IMR-90 (cell line): ENCODE data around the gene ENOX1. TPM values are rescaled to one million over a fixed set of nuclear protein-coding genes. Genes with fewer than 3 reads are reported as not detected.

Experiments
- ATAC-seq: fragments of 200-7000 bp; cut with Tn5 transposase; 2 replicates; pipeline ENCODE4 v1.9.1; 2020; ENCODE audit warnings: low read depth, mild to moderate bottlenecking, moderate library complexity
- BruUV-seq: library from RNA; stranded (reverse); fragments of 400-500 nt; replicated peaks from 2 replicates; lab custom pipeline; 2021; lab: Mats Ljungman, UMichigan
- CTCF ChIA-PET: fragments of 300-600 bp; formaldehyde crosslinking; extraction: SDS; loops from one replicate; lab custom pipeline; 2021; ENCODE audit warnings: antibody characterized with exemption; lab: Yijun Ruan, JAX
- POLR2A ChIA-PET: fragments of 300-600 bp; sonication (Branson Sonifier 250); formaldehyde crosslinking; loops from one replicate; lab custom pipeline; 2022; ENCODE audit warnings: antibody characterized with exemption; ENCODE audit not compliant: unreplicated experiment; lab: Charles Lee
- DNase-seq: peaks from one replicate; pipeline ENCODE4 v3.0.0; 2013
- H2AFZ ChIP-seq: replicated peaks from 2 replicates; pipeline ENCODE3; 2013; ENCODE audit warnings: low read length, mild to moderate bottlenecking; ENCODE audit not compliant: poor library complexity
- H2AK5ac ChIP-seq: 2 replicates; pipeline ENCODE4 v1.6.1; 2013; ENCODE audit warnings: low read depth, low read length, inconsistent platforms
- H2AK9ac ChIP-seq: replicated peaks from 2 replicates; pipeline ENCODE3; 2013; ENCODE audit warnings: mild to moderate bottlenecking, low read depth, low read length, moderate library complexity; ENCODE audit not compliant: poor library complexity
- H2BK120ac ChIP-seq: 2 replicates; pipeline ENCODE4 v1.6.1; 2013; ENCODE audit warnings: low read depth, low read length, inconsistent platforms
- H2BK15ac ChIP-seq: 3 replicates; pipeline ENCODE4 v1.6.1; 2013; ENCODE audit warnings: low read depth, low read length, inconsistent platforms
- H2BK20ac ChIP-seq: 2 replicates; pipeline ENCODE4 v1.6.1; 2013; ENCODE audit warnings: low read depth, mild to moderate bottlenecking, inconsistent platforms, low read length, moderate library complexity
- H2BK5ac ChIP-seq: 2 replicates; pipeline ENCODE4 v1.6.1; 2013; ENCODE audit warnings: mild to moderate bottlenecking, low read depth, low read length, inconsistent platforms; ENCODE audit not compliant: poor library complexity, severe bottlenecking
- H3K14ac ChIP-seq: replicated peaks from 2 replicates; pipeline ENCODE4 v1.6.1; 2013; ENCODE audit warnings: low read depth, low read length, inconsistent platforms
- H3K18ac ChIP-seq: 2 replicates; pipeline ENCODE4 v1.6.1; 2013; ENCODE audit warnings: low read depth, low read length, control low read depth
- H3K23ac ChIP-seq: 2 replicates; pipeline ENCODE4 v1.6.1; 2013; ENCODE audit warnings: low read depth, low read length, inconsistent platforms
- H3K27ac ChIP-seq: 2 replicates; pipeline ENCODE4 v1.5.1; 2013; ENCODE audit warnings: mild to moderate bottlenecking, control low read depth, low read length; ENCODE audit not compliant: insufficient read depth
- H3K27me3 ChIP-seq: 2 replicates; pipeline ENCODE4 v1.6.1; 2013; ENCODE audit warnings: low read length; ENCODE audit not compliant: control insufficient read depth, insufficient read depth
- H3K36me3 ChIP-seq: 2 replicates; pipeline ENCODE4 v1.6.1; 2013; ENCODE audit warnings: low read length, mixed read lengths; ENCODE audit not compliant: control insufficient read depth, insufficient read depth
- H3K4ac ChIP-seq: 2 replicates; pipeline ENCODE4 v1.6.1; 2013; ENCODE audit warnings: low read depth, low read length, inconsistent platforms
- H3K4me1 ChIP-seq: 2 replicates; pipeline ENCODE4 v1.6.1; 2013; ENCODE audit warnings: low read length, mixed read lengths; ENCODE audit not compliant: control insufficient read depth, insufficient read depth
- H3K4me2 ChIP-seq: 2 replicates; pipeline ENCODE4 v1.6.1; 2013; ENCODE audit warnings: low read depth, mild to moderate bottlenecking, control low read depth, low read length, moderate library complexity
- H3K4me3 ChIP-seq: 2 replicates; pipeline ENCODE4 v1.5.1; 2013; ENCODE audit warnings: low read depth, mild to moderate bottlenecking, control low read depth, low read length, moderate library complexity; ENCODE audit not compliant: insufficient read depth
- H3K56ac ChIP-seq: 2 replicates; pipeline ENCODE4 v1.6.1; 2013; ENCODE audit warnings: low read length, inconsistent platforms; ENCODE audit not compliant: insufficient read depth; ENCODE audit errors: extremely low read depth
- H3K79me1 ChIP-seq, 2 experiments: 2 replicates each; pipeline ENCODE4 v1.6.1; 2013; ENCODE audit warnings: low read length in 2 of 2, inconsistent platforms in 1 of 2, low read depth in 1 of 2
- H3K9ac ChIP-seq: 2 replicates; pipeline ENCODE4 v1.6.1; 2013; ENCODE audit warnings: low read depth, low read length, control low read depth
- H3K9me1 ChIP-seq: 2 replicates; pipeline ENCODE4 v1.6.1; 2013; ENCODE audit warnings: low read length, inconsistent platforms; ENCODE audit not compliant: insufficient read depth
- H3K9me3 ChIP-seq: 2 replicates; pipeline ENCODE4 v1.6.1; 2013; ENCODE audit warnings: low read length; ENCODE audit not compliant: control insufficient read depth, insufficient read depth
- H4K20me1 ChIP-seq: 2 replicates; pipeline ENCODE4 v1.6.1; 2013; ENCODE audit warnings: low read length, inconsistent platforms; ENCODE audit not compliant: insufficient read depth
- H4K5ac ChIP-seq: 2 replicates; pipeline ENCODE4 v1.6.1; 2013; ENCODE audit warnings: mild to moderate bottlenecking, low read depth, low read length, control low read depth
- H4K8ac ChIP-seq, 2 experiments: 2 replicates each; pipeline ENCODE4 v1.6.1; 2013; ENCODE audit warnings: low read depth in 2 of 2, low read length in 2 of 2, control low read depth in 1 of 2, inconsistent platforms in 1 of 2
- H4K91ac ChIP-seq: 2 replicates; pipeline ENCODE4 v1.6.1; 2013; ENCODE audit warnings: low read depth, low read length, inconsistent platforms; ENCODE audit not compliant: insufficient read depth
- MXI1 ChIP-seq: IDR thresholded peaks from 2 replicates; pipeline ENCODE4 v1.6.1; 2012; ENCODE audit warnings: low read depth, mild to moderate bottlenecking, low read length, moderate library complexity, borderline replicate concordance
- NFE2L2 ChIP-seq: fragments of 150-350 bp; IDR thresholded peaks from 2 replicates; pipeline ENCODE4 v1.6.1; 2016; ENCODE audit warnings: low read depth, mild to moderate bottlenecking, low read length
- RCOR1 ChIP-seq: IDR thresholded peaks from 2 replicates; pipeline ENCODE4 v1.6.1; 2012; ENCODE audit warnings: mild to moderate bottlenecking, low read length, improper control_type of control experiment; ENCODE audit not compliant: insufficient replicate concordance
- WGBS, 2 experiments: methylation state at CpG; one replicate each; pipeline versions ENCODE4 v1.1.5 to v1.1.7; 2013; ENCODE audit warnings: missing lambda C conversion rate in 2 of 2; ENCODE audit not compliant: insufficient read length in 1 of 2; ENCODE audit errors: extremely low coverage in 2 of 2; 5-methylcytosine and 5-hydroxymethylcytosine counted together
- dilution Hi-C: fragments of 300-500 bp; cut with HindIII; formaldehyde crosslinking; loops from one replicate; pipeline ENCODE4 v1.14.3; 2018; ENCODE audit warnings: low sequenced_read_pairs; ENCODE audit not compliant: unreplicated experiment
- in situ Hi-C: fragments of 300-500 bp; cut with MboI; formaldehyde crosslinking; loops from 3 replicates; pipeline ENCODE4 v1.14.3; 2019; ENCODE audit warnings: low sequenced_read_pairs, inconsistent platforms, mixed read lengths
- intact Hi-C: fragments of 100-400 bp; cut with micrococcal nuclease; formaldehyde crosslinking; loops from 2 replicates; pipeline ENCODE4 v1.10.0; 2022
- polyA plus RNA-seq, 3 experiments: library from polyadenylated mRNA; depleted of rRNA; stranded (reverse); fragments of >200 nt; gene quantifications; 2 replicates each; pipeline ENCODE4 v1.2.3, GENCODE V29; 2012; ENCODE audit warnings: low replicate concordance in 1 of 3
- total RNA-seq: library from RNA; depleted of rRNA; stranded (reverse); fragments of >200 nt; gene quantifications from 2 replicates; pipeline ENCODE4 v1.2.3, GENCODE V29; 2012

The ENOX1 gene
- total and polyA plus RNA-seq, 2 of the 4 experiments (the other 2 are of a cell fraction): 0.99 to 1.3 TPM

GRCh38 chr13:43664700-43665191 lies 122.0 kb downstream of the ENOX1 start:
- H2AFZ ChIP-seq: peak overlapping the region; percentile 86
- peak overlapping the region; percentile 96 for H3K18ac ChIP-seq
- H3K56ac ChIP-seq: peak overlapping the region; percentile 87
- peak overlapping the region; percentile 31 for H3K9ac ChIP-seq
- no peaks in the 10 kb centered on the region for H3K9me3 ChIP-seq
- peak overlapping the region; percentile 70 for H3K23ac ChIP-seq
- peak overlapping the region; percentile 58 for H4K5ac ChIP-seq
- peak overlapping the region; percentile 49; the same call in 2 of the 3 replicates for H2BK15ac ChIP-seq
- peak overlapping the region; percentile 86 for H2BK5ac ChIP-seq
- ChIA-PET CTCF (interaction anchor here (0.5 to 1.1 kb wide), 2 partner anchors 28 to 255 kb away, joined by 3 read pairs; no protein-coding TSS in a partner anchor), POLR2A (interaction anchor here (0.6 kb wide), 1 partner anchor 234 kb away, joined by 7 read pairs; no protein-coding TSS in a partner anchor)
- peak overlapping the region; percentile 83 to 88 for H4K8ac ChIP-seq
- H3K14ac ChIP-seq: peak overlapping the region; percentile 83
- no TSS peak for BruUV-seq
- peak; percentile 74 for DNase-seq
- no peaks in the 10 kb centered on the region for H3K9me1 ChIP-seq
- peak overlapping the region; percentile 49 for H3K27ac ChIP-seq
- no peak for TF ChIP-seq RCOR1
- TF ChIP-seq NFE2L2: no peak
- TF ChIP-seq MXI1: no peak
- no peak overlapping the region for H2AK9ac ChIP-seq
- peak overlapping the region; percentile 37 for H3K4me2 ChIP-seq
- no peak overlapping the region for H3K4me3 ChIP-seq
- WGBS, 2 experiments: no CpG with 5 or more reads among the region's 1 CpG
- dilution Hi-C loops: no loop called here
- H4K20me1 ChIP-seq: no peaks in the 10 kb centered on the region
- H3K4ac ChIP-seq: peak overlapping the region; percentile 88
- intact Hi-C loops: loop anchor here (5.0 kb wide), 1 partner anchor 997 kb away; no protein-coding TSS in a partner anchor
- ATAC-seq: peak; percentile 82
- no peaks in the 10 kb centered on the region for H3K79me1 ChIP-seq
- H3K4me1 ChIP-seq: peaks cover 11% of the 10 kb centered on the region
- peak overlapping the region; percentile 89 for H2BK20ac ChIP-seq
- H4K91ac ChIP-seq: peak overlapping the region; percentile 85
- H2BK120ac ChIP-seq: peak overlapping the region; percentile 95
- no peaks in the 10 kb centered on the region for H3K27me3 ChIP-seq
- no peaks in the 10 kb centered on the region for H3K36me3 ChIP-seq
- in situ Hi-C loops: no loop called here
- peak overlapping the region; percentile 9; the same call in 1 of the 2 replicates for H2AK5ac ChIP-seq
